ENCODE results near the gene BEX2.
"Not testable (repeated sequence)": the region's sequence is repeated elsewhere in the genome, so short reads cannot be mapped to it uniquely, and the experiment has no call there.

The BEX2 gene

DNA sequence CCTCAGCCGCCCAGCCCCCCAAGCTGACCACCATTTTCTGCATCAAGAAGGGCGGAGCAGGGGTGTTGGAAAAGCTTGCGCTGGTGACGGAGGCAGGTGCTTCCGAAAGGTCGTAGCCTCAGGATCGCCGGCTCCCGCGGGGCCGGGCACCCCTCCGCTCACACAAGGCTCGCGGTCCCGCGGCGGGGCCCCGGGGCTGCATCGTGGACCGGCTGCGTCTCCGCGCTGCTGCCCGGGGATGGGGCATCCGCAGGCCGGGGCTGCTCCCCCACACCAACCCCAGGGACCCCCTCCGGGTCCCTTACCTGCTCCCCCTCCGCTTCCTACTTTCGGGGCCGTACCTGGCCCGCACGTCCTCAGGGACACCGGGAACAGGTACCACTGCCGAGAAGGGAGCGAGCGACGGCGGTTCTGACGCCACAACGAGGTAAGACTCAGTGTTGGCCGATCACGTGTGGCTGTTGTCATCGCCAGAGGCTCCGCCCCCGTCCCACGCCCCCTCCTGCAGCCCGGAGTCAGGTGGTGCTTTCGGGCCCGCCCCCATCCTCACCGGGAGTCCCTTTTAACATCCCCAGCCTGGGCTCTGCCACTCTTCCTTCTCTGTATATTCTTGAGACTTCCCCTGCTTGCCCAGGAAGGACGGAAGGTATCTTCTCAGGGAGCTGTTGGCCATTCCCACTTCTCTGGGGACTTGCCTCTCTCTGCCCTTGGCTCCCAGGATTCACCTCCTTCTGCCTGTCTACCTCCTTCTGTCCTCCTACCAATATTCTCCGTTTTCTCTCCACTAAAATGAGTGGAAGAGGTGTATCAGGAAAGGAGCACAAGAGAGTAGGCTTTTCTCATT lies at the start of gene BEX2:
Gene BEX2 (minus strand): TSS at position 436 of the 844 bp plus-strand sequence. CDS start 1,014 bp downstream, outside the sequence.
- peak; percentile 85 for DNase-seq

DNA sequence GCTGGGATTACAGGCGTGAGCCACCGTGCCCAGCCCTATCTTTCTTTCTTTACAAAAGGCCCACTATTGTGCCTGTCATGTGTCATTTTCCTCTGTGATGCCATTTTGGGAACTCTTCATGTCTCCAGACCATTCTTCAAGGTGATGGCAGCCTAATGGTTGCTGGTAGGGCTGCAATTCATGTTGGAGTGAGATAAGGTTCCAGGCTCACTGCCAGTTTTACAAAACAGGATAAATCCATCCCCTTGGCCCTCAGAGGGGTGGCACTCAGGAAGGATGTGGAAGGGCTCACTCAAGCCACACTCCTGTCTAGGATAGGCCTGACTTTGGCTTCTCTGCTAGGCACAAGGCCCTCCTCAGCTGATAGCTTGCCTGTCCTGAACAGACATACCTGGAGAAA lies 49.3 kb upstream of the BEX2 start:
- DNase-seq: no peak

DNA sequence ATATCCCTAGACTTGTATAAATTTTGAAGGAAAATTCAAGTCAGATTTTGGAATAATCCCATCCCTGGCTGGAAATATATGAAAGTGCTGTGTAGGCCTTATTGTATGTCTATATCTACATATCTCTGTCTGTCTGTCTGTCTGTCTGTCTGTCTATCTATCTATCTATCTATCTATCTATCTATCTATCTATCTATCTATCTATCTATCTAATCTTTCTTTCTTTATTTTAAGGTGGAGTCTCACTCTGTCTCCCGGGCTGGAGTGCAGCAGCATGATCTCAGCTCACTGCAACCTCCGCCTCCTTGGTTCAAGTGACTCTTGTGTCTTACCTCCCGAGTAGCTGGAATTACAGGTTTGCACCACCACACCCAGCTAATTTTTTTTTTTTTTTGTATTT lies 48.8 kb upstream of the BEX2 start:
- DNase-seq: not testable (repeated sequence)

DNA sequence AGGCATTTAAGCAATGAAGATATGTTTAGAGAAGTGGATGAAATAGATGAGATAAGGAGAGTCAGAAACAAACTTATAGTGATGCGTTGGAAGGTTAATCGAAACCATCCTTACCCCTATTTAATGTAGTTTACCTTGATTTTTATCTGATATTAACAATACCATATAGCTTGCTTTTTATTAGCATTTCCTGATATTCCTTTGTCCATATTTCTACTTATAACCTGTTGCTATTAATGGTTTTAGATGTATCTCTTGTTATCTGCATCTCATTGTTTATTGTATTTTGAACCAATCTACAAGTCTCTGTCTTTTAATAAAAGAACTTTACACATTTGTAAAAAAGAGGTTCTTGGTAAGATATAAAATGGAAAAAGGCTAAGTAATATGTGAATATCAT lies 47.1 kb upstream of the BEX2 start:
- no peak for DNase-seq

DNA sequence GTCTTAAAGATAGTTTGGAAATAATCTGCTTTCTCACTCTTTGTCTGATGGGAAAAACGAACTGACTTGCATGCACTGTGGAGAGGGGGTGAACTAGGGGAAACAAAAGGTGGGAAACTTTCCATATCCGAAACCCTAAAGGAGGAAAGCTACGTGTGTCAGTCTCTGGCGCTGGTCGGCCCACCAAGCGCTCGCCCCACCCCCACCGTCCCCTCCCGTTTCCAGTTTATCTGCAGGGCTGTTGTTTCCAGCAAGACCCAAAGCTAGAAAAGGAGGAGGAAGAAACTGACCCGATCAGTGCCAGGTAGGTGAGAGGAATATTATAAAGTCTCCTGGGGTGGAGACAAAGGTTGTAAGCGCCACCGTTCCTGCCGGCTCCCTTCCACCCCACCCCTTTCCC lies 46.1 kb upstream of the BEX2 start:
- DNase-seq: no peak

DNA sequence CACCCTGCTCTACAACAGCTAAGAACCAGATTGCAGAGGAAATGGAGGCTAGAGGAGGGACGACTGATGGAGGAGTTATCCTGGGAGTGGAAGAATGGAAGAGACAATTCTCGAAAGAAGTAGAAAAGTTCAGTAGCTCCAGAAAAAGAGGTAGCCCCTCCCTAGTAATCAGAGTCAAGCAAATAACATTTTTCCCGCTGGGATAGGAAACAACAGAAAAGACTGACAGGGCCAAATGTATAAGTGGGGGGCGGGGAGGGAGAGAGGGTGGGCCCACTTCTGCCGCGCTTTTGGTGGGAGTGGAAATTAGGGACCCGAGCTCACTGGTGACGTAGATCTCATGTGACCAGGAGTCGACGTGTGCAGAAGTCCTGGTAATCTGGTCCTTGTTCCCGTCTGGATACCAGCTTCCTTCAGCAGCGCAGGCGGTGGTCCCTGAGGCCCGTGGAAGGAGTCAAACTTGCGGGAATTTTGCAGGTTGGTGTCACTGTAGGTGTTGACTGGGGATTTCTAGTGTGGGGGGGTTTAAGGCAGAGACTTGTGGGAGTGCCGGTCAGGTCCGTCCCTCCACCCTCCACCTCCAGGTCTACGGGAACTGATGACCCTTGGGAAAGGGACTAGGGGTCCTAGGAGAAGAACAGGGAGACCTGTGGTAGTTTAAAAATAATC lies 45.5 kb upstream of the BEX2 start, which contains the start of gene TCEAL9:
Gene TCEAL9 (plus strand): TSS at position 377 of the 669 bp plus-strand sequence. CDS start 1,179 bp downstream, outside the sequence.
- no peak for DNase-seq

DNA sequence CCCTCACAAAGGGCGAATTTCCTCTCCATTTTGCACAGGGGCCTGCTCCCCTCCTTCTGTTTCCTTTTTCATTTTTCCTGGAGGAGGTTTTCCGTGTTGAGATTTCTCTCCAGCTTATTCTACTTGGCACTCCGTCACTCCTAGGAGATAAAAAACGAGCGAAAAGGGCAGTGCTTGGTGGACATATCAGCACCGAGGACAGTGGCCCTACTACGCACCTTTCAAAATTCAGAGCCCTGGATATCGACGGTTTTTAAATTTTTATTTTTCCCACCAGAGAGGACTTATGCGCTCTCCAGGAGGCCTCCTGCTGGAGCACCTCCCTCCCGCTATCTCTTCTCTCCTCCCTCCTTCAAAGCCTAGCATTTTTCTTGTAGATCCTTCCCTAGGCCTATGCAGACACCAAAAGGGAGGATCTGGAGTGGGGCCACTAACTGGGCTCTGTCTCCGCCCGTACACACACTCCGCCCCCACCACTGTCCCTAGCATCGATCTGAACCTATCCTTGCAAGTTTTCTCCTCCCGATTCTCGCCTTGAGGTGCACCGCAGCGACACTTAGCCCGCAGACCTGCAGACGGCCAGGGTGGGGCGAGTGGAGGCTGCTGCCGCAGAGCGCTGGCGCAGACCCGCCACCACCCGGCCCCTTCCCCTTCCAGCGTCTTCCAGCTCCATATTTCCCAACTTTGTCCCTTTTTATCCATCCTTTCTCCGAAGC lies 37.0 kb upstream of the BEX2 start:
- DNase-seq: no peak

DNA sequence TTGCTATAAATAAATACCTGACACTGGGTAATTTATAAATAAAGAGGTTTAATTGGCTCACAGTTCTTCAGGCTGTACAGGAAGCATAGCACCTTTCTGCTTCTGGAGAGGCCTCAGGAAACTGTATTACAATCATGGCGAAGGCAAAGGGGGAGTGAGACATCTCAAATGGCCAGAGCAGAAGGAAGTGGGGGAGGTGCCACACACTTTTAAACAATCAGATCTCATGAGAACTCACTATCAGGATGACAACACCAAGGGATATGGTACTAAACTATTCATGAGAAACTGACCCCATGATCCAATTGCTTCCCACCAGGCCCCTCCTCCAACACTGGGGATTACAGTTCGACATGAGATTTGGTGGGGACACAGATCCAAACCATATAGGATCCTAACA lies 33.8 kb upstream of the BEX2 start:
- DNase-seq: no peak

DNA sequence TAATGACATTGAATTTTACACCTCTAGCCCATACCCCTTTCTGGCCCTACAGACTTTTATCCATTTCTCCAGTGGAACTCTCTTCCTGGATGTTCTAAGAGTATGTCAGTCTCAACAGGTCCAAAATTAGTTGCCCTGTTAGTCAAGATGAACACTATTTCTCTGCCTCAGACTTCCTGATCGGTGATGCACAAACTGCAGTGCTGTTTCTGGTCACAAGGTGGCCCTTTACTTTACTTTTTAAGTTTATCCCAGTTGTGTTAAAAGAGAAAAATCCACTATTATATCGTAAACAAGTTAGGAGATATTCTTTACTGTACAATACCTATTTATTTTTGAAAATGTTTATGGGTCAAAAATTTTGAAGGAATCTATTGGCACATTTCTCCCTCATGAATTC lies 32.3 kb upstream of the BEX2 start:
- DNase-seq: peak; percentile 25

DNA sequence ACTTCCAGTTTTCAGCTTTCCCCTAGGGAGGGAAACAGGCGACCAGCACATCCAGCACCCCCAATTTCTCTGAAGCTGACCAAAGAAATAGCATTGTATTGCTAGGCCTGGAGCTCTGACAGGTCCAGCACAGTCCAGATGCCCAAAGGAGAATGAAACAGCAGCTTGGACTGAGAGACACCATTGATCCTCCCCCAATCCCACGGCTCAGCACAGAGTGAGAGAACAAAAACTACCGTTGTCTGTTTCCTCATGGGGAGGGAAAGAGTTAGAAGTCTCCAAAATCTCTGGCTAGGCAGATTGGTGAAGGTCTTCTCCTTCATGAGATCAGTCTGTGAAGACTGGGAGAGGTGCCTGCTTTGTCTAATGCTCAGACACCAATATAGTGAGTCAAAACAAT lies 27.9 kb upstream of the BEX2 start:
- no peak for DNase-seq

DNA sequence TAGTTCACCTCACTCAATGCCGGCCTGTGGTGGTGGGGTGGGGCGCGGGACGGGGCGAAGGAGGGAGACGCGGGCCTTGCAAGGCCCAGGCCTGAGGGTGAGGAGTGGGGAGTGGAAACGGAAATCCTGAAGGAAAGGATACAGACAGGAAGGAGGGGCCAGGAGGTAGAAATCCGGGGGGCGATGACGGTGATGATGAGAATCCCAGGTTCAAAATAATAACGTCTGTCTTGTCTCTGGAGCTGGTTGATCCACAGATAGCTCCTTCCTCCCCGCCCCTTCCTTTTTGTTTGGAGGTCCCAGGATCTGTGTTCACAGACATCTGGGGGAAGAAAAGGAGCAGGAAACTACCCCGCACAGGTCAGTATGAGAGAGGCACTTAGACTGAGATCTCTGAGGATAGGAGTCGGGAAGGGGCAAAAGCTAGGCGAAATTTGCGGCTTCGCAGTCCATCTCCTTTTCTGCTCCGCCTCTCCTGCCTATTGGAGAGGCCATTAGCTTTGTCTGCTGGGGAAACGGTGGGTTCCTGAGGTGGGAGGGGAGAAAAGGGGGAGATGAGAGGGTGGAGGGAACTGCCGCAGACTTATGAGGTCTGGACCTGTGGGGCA lies 20.0 kb upstream of the BEX2 start:
- no peak for DNase-seq

DNA sequence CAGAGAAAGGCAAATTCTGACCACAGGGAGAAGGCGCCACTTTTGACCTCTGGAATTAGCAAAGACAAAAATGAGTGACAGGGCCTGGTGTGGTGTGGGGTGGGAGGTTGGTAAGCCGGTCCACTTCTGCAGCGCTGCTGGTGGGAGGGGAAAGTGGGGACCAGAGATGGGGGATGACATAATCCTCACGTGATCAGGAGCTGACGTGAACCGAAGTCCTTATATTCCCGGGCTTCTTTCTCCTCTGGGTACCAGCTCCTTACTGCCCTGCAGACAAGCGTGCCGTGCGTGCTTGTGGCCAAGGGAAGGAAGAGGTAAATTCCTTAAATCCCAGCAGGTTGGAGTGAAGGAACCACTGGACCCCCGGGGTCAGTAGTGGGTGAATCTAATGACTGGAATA lies 19.2 kb upstream of the BEX2 start, which contains the start of gene TCEAL7:
Gene TCEAL7 (plus strand): TSS at position 249 of the 400 bp plus-strand sequence. CDS start 1,165 bp downstream, outside the sequence.
- no peak for DNase-seq

DNA sequence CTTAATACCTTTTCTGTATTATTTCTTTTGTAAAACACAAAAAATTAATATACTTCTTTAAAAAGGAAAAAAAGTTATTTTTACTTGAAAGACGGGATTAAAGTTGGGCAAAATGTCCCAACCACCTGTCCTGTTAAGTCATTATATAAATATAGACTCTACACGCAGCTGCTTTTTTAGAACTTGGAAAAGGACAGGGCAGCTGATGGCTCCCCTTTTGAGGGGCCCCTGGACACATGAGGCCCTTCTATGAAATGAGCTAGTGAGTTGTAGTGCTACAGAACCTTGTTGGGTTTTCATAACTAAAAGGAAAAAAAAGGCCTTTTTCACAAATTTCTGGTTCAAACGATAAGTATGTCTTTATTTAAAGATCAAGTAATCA lies 600 bp upstream of the BEX2 start:
- no peak for DNase-seq

DNA sequence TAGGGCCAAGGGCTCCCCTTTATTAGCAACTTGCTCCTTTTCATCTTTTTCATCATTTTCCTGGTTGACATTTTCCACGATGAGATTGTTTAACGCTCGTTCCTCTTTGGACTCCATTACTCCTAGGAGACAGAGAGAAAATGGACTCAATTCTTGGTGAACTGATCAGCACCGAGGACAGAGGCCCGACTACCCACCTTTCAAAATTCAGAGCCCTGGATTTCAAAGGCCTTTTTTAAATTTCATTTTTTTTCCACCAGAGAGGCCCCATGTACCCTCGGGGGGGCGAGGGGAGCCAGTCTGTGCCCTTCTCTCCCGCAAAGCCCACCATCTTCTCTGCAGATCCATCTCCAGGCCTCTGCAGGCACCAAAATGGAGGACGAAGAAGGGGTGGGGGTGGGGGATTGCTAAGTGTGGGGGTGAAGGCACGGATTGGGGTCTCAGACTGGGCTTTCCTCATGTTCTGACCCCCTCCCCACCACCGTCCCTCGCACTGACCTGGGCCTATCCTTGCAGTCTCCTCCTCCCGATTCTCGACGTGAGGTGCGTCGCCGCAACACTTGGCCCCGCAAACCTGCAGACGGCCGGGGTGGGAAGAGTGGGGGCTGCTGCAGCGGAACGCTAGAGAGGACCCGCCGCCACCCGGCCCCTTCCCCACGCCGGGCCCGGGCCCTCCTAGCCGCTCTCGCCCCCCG lies 783 bp downstream of the BEX2 start:
- DNase-seq: peak; percentile 3

DNA sequence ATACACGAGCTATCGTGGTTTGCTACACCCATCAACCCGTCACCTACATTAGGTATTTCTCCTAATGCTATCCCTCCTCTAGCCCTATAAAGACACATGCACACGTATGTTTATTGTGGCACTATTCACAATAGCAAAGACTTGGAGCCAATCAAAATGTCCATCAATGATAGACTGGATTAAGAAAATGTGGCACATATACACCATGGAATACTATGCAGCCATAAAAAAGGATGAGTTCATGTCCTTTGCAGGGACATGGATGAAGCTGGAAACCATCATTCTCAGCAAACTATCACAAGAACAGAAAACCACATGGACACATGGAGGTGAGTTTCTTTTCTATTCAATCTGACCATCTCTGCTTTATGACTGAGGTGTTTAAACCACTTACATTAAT lies 5.1 kb downstream of the BEX2 start:
- DNase-seq: not testable (repeated sequence)

DNA sequence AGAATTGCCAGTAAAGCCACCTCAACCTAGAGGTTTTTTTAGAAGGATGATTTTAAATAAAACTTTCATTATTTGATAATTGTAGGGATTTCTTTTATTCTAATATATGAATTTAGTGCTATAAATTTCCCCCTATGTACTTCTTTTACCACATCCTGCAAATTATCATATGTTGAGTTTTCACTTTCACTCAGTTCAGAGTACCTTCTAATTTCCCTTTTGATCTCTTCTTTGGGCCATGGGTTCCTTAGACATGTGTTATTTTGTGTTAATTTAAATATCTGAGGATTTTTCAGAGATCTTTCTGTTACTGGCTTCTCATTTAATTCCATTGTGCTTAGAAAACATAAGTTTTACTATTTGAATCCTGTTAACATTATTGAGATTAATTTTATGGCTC lies 6.1 kb downstream of the BEX2 start:
- no peak for DNase-seq

DNA sequence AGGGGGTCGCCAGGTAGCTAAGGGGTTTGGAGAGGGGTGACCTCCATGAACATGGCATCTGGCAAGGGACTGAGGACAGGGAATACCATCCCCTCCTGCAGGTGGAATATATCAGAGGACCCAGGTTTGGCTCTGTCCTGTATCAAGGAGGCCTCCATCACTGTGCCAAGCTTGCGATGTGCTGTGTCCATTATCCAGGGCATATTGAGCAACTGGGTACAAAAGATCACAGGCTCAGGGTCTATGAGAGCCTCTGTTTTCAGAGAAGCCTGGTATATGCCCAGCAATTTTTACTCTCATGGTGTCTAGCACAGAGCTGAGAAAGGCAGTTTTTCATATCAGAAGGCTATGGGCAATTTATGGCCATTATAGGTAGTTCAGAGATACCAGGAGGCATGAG lies 17.7 kb downstream of the BEX2 start:
- DNase-seq: no peak

DNA sequence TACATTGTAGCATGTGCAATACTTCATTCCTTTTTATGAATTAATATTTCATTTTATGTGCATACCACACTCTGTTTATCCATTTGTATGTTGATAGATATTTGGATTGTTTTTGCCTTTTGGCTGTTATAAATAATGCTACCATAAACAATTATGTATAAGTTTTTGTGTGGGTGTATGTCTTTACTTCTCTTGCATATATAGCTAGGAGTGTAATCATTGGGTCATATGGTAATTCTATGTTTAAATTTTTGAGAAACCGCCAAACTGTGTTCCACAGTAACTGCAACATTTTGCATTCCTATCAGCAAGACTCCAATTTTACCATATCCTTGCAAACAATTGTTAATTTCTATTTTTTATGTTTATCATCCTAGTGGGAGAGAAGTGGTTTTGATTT lies 31.2 kb downstream of the BEX2 start:
- DNase-seq: no peak

DNA sequence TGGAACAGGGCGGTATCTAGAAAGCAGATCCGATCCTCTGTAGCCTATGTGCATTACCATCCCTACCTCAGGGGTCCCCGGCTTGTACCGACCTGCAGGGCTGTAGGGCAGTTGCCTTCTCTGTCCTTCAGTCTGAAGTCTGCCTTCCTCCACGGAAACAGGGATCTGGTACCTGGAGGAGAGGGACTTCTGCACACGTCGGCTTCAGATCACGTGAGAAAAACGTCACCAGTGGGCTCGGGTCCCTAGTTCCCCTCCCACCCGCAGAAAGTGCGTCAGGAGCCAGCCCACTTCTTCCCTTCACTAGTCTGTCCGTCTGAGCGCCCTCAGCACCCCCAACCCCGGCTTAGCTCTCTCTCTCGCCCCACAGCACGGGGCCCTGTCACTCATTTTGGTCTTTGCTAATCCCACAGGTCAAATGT lies 34.2 kb downstream of the BEX2 start, which contains the start of gene TCEAL5:
Gene TCEAL5 (minus strand): TSS at position 170 of the 422 bp plus-strand sequence. CDS start 2,187 bp downstream, outside the sequence.
- DNase-seq: no peak

DNA sequence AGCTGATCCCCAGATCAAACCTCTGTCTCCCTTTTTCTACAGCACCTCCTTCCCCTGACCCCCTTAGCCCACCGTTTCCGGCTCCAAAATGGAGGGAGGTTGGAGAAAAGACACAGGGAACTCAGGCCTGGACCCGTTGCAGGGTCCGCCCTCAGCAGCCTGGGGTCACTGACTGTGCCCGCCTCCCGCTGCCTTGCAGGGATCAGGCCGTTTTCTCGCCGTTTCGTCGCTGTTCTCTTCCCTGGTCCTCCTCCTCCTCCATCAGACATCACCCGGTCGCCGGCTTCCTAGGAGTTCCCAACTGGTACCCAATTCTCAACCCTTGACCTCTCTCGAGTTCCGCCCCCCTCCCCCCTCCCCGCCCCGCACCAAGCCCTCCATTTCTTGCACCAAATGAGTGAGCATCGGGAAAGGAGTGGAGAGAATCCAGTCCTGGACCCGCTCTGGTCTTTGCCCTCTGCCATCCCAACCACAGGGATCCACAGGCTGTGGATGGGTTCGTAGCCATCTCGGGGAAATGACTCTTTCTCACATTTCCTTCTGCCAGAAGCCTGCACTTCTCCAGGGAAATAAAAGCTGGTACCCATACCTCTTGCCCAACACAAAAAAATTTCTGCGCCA lies 34.7 kb downstream of the BEX2 start:
- DNase-seq: no peak

DNA sequence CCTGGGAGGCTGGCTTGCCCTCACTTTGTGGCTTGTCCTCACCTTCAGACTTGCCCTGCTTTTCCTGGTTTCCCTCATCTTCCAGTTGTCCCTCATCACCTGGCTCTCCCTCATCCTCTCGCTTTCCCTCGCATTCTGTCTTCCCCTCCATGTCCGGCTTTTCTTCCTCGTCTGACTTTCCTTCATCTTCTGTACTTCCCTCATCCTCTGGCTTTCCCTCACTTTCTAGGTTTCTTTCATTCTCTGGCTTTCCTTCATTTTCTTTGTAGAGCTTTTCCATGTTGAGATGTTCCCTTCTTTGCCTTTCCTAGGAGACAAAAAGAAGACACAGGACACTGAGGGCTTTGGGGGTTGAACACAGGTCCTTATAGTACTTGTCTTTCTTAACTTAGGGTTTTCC lies 36.5 kb downstream of the BEX2 start:
- no peak for DNase-seq
